Chondrocyte (in vitro differentiated cells): ENCODE results near the gene PPP1CC. TPM values are rescaled to one million over a fixed set of nuclear protein-coding genes. Genes with fewer than 3 reads are reported as not detected.

Source experiments
- DNase-seq: peaks from one replicate; pipeline ENCODE4 v3.0.0; 2021; ENCODE audit warnings: mixed read lengths, low spot score
- H3K27ac Mint-ChIP-seq: one replicate; pipeline ENCODE4 v1.8.0; 2021; ENCODE audit warnings: mild to moderate bottlenecking, moderate library complexity, mixed read lengths; ENCODE audit not compliant: unreplicated experiment
- H3K27me3 Mint-ChIP-seq: 2 replicates; pipeline ENCODE4 v1.8.0; 2021; ENCODE audit warnings: low read depth, mixed read lengths
- H3K36me3 Mint-ChIP-seq: 2 replicates; pipeline ENCODE4 v1.8.0; 2021; ENCODE audit warnings: low read depth, mixed read lengths
- H3K4me1 Mint-ChIP-seq: 2 replicates; pipeline ENCODE4 v1.8.0; 2021; ENCODE audit warnings: low read depth, mild to moderate bottlenecking, mixed read lengths
- H3K4me3 Mint-ChIP-seq: one replicate; pipeline ENCODE4 v1.8.0; 2021; ENCODE audit warnings: mild to moderate bottlenecking, moderate library complexity, mixed read lengths; ENCODE audit not compliant: unreplicated experiment
- H3K9me3 Mint-ChIP-seq: 2 replicates; pipeline ENCODE4 v1.8.0; 2021; ENCODE audit warnings: low read depth, mixed read lengths
- CTCF ChIP-seq: fragments of 200-600 bp; sonication (generic); IDR thresholded peaks from 2 replicates; pipeline ENCODE4 v1.5.0; 2021; ENCODE audit warnings: antibody characterized with exemption, mild to moderate bottlenecking, moderate library complexity
- total RNA-seq: library from RNA; stranded (reverse); gene quantifications from 3 replicates; pipeline ENCODE4 v1.2.1, GENCODE V29; 2021

Gene PPP1CC
- total RNA-seq, 1 donor from 2014 or later, result 82.5 TPM

- no peak overlapping the region for H3K27ac Mint-ChIP-seq
- TF ChIP-seq CTCF, result no peak
- H3K9me3 Mint-ChIP-seq, result peaks cover 6% of the 10 kb centered on the region
- no peak overlapping the region for H3K4me3 Mint-ChIP-seq
- H3K27me3 Mint-ChIP-seq, result no peaks in the 10 kb centered on the region
- no peak for DNase-seq
- peaks cover 2% of the 10 kb centered on the region for H3K36me3 Mint-ChIP-seq
- peaks cover 12% of the 10 kb centered on the region for H3K4me1 Mint-ChIP-seq
Measured at GRCh38 chr12:110679201-110679600, 63.5 kb downstream of the PPP1CC start.

- peaks cover 4% of the 10 kb centered on the region for H3K9me3 Mint-ChIP-seq
Measured at GRCh38 chr12:110677982-110678381, 64.7 kb downstream of the PPP1CC start.

GRCh38 chr12:110677206-110677911, 65.3 kb downstream of the PPP1CC start:
- Mint-ChIP-seq H3K36me3 (peaks cover 2% of the 10 kb centered on the region), H3K4me3 (no peak overlapping the region)

More at GRCh38 chr12:110677982-110678381, 64.7 kb downstream of the PPP1CC start:
- Mint-ChIP-seq H3K36me3 (peaks cover 2% of the 10 kb centered on the region), H3K27me3 (no peaks in the 10 kb centered on the region), H3K27ac (no peak overlapping the region), H3K4me3 (no peak overlapping the region), H3K4me1 (peaks cover 12% of the 10 kb centered on the region)
- no peak for DNase-seq
- no peak for TF ChIP-seq CTCF

GRCh38 chr12:110676171-110676570, 66.5 kb downstream of the PPP1CC start:
- no peaks in the 10 kb centered on the region for H3K27me3 Mint-ChIP-seq
- H3K9me3 Mint-ChIP-seq, result peaks cover 4% of the 10 kb centered on the region
- DNase-seq, result no peak
- no peak overlapping the region for H3K27ac Mint-ChIP-seq
- peaks cover 12% of the 10 kb centered on the region for H3K4me1 Mint-ChIP-seq
- H3K4me3 Mint-ChIP-seq, result no peak overlapping the region
- H3K36me3 Mint-ChIP-seq, result peaks cover 2% of the 10 kb centered on the region
- TF ChIP-seq CTCF, result no peak

More at GRCh38 chr12:110677206-110677911, 65.3 kb downstream of the PPP1CC start:
- Mint-ChIP-seq H3K27ac (peak overlapping the region; percentile 66), H3K27me3 (no peaks in the 10 kb centered on the region), H3K4me1 (peaks cover 12% of the 10 kb centered on the region), H3K9me3 (peaks cover 4% of the 10 kb centered on the region)
- DNase-seq, result no peak
- no peak for TF ChIP-seq CTCF

- H3K27ac Mint-ChIP-seq, result no peak overlapping the region
- peaks cover 8% of the 10 kb centered on the region for H3K36me3 Mint-ChIP-seq
Measured at GRCh38 chr12:110670161-110670701, 72.5 kb downstream of the PPP1CC start.

More at GRCh38 chr12:110670161-110670701, 72.5 kb downstream of the PPP1CC start:
- Mint-ChIP-seq H3K9me3 (peaks cover 11% of the 10 kb centered on the region), H3K27me3 (peaks cover 4% of the 10 kb centered on the region), H3K4me1 (no peaks in the 10 kb centered on the region), H3K4me3 (no peak overlapping the region)
- TF ChIP-seq CTCF, result no peak
- no peak for DNase-seq

Other genes starting within 250 kb of the PPP1CC start
- gene VPS29, start 240.8 kb downstream of the PPP1CC start, total RNA-seq, result 83.0 to 93.9 TPM (median 90.4 TPM) in 3 replicates
- 0.27 to 0.54 TPM (median 0.39 TPM) in 3 replicates for gene RAD9B, start 240.6 kb downstream of the PPP1CC start, total RNA-seq
- gene PPTC7, start 159.6 kb downstream of the PPP1CC start, total RNA-seq, result 10.9 to 15.3 TPM (median 13.9 TPM) in 3 replicates
- gene TCTN1, start 128.8 kb downstream of the PPP1CC start, total RNA-seq, result 32.9 to 55.1 TPM (median 37.1 TPM) in 3 replicates
- gene HVCN1, start 53.8 kb downstream of the PPP1CC start, total RNA-seq, result 1.2 to 1.3 TPM (median 1.2 TPM) in 3 replicates
- gene CCDC63, start 104.1 kb upstream of the PPP1CC start, total RNA-seq, result not detected in 3 replicates
- gene MYL2, start 177.7 kb upstream of the PPP1CC start, total RNA-seq, result not detected in 3 replicates